ENCODE data around the gene SCO2. TPM values are rescaled to one million over a fixed set of nuclear protein-coding genes. Genes with fewer than 3 reads are reported as not detected.

Gene SCO2
- total RNA-seq, 2 donors from 2014 or later, result 1.8 to 5.8 TPM

- H3K4me1 ChIP-seq, result no peaks in the 10 kb centered on the region
- no peaks in the 10 kb centered on the region for H3K9me3 ChIP-seq
- no peak overlapping the region for H3K9ac ChIP-seq (ENCODE audit: low read depth in 2 of 2, low read length in 2 of 2)
- no peak for DNase-seq
- intact Hi-C loops (cut with DNase I), result no loop called here
- H3K36me3 ChIP-seq, result no peaks in the 10 kb centered on the region
- H3K27me3 ChIP-seq, result peaks cover 32% of the 10 kb centered on the region
- TF ChIP-seq, protein P1, sequence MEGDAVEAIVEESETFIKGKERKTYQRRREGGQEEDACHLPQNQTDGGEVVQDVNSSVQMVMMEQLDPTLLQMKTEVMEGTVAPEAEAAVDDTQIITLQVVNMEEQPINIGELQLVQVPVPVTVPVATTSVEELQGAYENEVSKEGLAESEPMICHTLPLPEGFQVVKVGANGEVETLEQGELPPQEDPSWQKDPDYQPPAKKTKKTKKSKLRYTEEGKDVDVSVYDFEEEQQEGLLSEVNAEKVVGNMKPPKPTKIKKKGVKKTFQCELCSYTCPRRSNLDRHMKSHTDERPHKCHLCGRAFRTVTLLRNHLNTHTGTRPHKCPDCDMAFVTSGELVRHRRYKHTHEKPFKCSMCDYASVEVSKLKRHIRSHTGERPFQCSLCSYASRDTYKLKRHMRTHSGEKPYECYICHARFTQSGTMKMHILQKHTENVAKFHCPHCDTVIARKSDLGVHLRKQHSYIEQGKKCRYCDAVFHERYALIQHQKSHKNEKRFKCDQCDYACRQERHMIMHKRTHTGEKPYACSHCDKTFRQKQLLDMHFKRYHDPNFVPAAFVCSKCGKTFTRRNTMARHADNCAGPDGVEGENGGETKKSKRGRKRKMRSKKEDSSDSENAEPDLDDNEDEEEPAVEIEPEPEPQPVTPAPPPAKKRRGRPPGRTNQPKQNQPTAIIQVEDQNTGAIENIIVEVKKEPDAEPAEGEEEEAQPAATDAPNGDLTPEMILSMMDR (IDR thresholded peaks at IDR 0.05), result no peak
- H3K27ac ChIP-seq, result no peak overlapping the region
- no peak overlapping the region for H3K4me3 ChIP-seq
These were observed 21.2 kb upstream of the SCO2 start for GRCh38 chr22:50546326-50547262.

GRCh38 chr22:50545522-50546325 is 20.3 kb upstream of the SCO2 start, which contains the start of gene KLHDC7B:
KLHDC7B (plus strand) TSS chr22:50545899; CDS start chr22:50546244, 345 bp downstream.
- DNase-seq, result no peak
- TF ChIP-seq, protein P1 (IDR thresholded peaks at IDR 0.05), result no peak
- intact Hi-C loops (cut with DNase I), result no loop called here
- H3K9me3 ChIP-seq, result no peaks in the 10 kb centered on the region
- no peak within 1 kb of the TSS for H3K4me3 ChIP-seq
- H3K9ac ChIP-seq (ENCODE audit: low read depth in 2 of 2, low read length in 2 of 2), result peak within 1 kb of the TSS; percentile 35 to 48
- H3K36me3 ChIP-seq, result no peaks in the 10 kb centered on the region
- H3K4me1 ChIP-seq, result no peaks in the 10 kb centered on the region
- H3K27ac ChIP-seq, result peak within 1 kb of the TSS; percentile 35
- H3K27me3 ChIP-seq, result peaks cover 32% of the 10 kb centered on the region

GRCh38 chr22:50544746-50545253 is 19.4 kb upstream of the SCO2 start:
- TF ChIP-seq, protein P1 (IDR thresholded peaks at IDR 0.05), result no peak
- H3K4me3 ChIP-seq, result no peak overlapping the region
- DNase-seq, result peak; percentile 62
- no peaks in the 10 kb centered on the region for H3K9me3 ChIP-seq
- H3K27ac ChIP-seq, result peak overlapping the region; percentile 35
- intact Hi-C loops (cut with DNase I), result no loop called here
- H3K36me3 ChIP-seq, result no peaks in the 10 kb centered on the region
- H3K4me1 ChIP-seq, result no peaks in the 10 kb centered on the region
- peak overlapping the region; percentile 48 to 58 for H3K9ac ChIP-seq (ENCODE audit: low read depth in 2 of 2, low read length in 2 of 2)
- H3K27me3 ChIP-seq, result peaks cover 32% of the 10 kb centered on the region

GRCh38 chr22:50544078-50544745 is 18.8 kb upstream of the SCO2 start:
- TF ChIP-seq, protein P1 (IDR thresholded peaks at IDR 0.05), result peak; percentile 53
- Histone ChIP-seq H3K9me3 (no peaks in the 10 kb centered on the region), H3K27me3 (peaks cover 29% of the 10 kb centered on the region), H3K36me3 (no peaks in the 10 kb centered on the region), H3K27ac (peak overlapping the region; percentile 35), H3K4me3 (peak overlapping the region; percentile 7), H3K9ac (ENCODE audit: low read depth in 2 of 2, low read length in 2 of 2) (peak overlapping the region; percentile 48 to 79), H3K4me1 (no peaks in the 10 kb centered on the region)
- DNase-seq, result peak; percentile 90
- intact Hi-C loops (cut with DNase I), result no loop called here

All from colonic mucosa (tissue), 4 donors.